SK-MEL-5 (cell line): Measurements from ENCODE around the gene GOLGA6L25. TPM values are rescaled to one million over a fixed set of nuclear protein-coding genes. Genes with fewer than 3 reads are reported as not detected.

Source experiments
- small RNA-seq, 2 experiments: library from RNA; depleted of rRNA; stranded (forward); fragments of <200 nt; gene quantifications; one replicate each; pipeline ENCODE3, GENCODE V24; 2014
- total RNA-seq: library from RNA; depleted of rRNA; stranded (reverse); fragments of >200 nt; shearing (Covaris generic); gene quantifications from 2 replicates; pipeline ENCODE4 v1.2.3, GENCODE V29; 2014; rRNA removed

The GOLGA6L25 gene
- total RNA-seq, 1 experiment from 2014 or later: not detected

Small RNA genes within 50 kb of the gene (small RNA-seq; reads per million reads assigned to genes)
- 0 reads per million in 2 experiments for gene AC138749.2
- gene RF00017: 0 reads per million in 2 experiments

Other genes with a start within 250 kb of the GOLGA6L25 start
- 34.1 and 35.8 TPM in 2 replicates for gene HERC2, start 231.4 kb upstream of the GOLGA6L25 start, total RNA-seq
- not detected in 2 replicates for gene GOLGA6L24, start 195.5 kb upstream of the GOLGA6L25 start, total RNA-seq
- not detected in 2 replicates for gene GOLGA8F, start 174.9 kb upstream of the GOLGA6L25 start, total RNA-seq
- gene GOLGA8G, start 20.6 kb upstream of the GOLGA6L25 start, total RNA-seq: not detected in 2 replicates
- not detected in 2 replicates for gene GOLGA8M, start 158.9 kb downstream of the GOLGA6L25 start, total RNA-seq